Hepatocyte (in vitro differentiated cells): ENCODE data around the gene IRF6. TPM values are rescaled to one million over a fixed set of nuclear protein-coding genes. Genes with fewer than 3 reads are reported as not detected.

Experiments
- DNase-seq: peaks from one replicate; pipeline ENCODE4 v3.0.0-alpha.2; 2016; ENCODE audit warnings: low spot score
- H2AFZ ChIP-seq: fragments of 200-600 bp; sonication (generic); 2 replicates; pipeline ENCODE4 v1.6.0; 2016; ENCODE audit warnings: antibody characterized with exemption, mild to moderate bottlenecking
- H3K27ac ChIP-seq: fragments of 200-600 bp; sonication (generic); 2 replicates; pipeline ENCODE4 v1.5.1; 2016; ENCODE audit warnings: mild to moderate bottlenecking
- H3K27me3 ChIP-seq: fragments of 200-600 bp; sonication (generic); 2 replicates; pipeline ENCODE4 v1.6.1; 2016
- H3K36me3 ChIP-seq: fragments of 200-600 bp; sonication (generic); replicated peaks from 2 replicates; pipeline ENCODE4 v1.5.1; 2016; ENCODE audit warnings: low read depth; ENCODE audit not compliant: insufficient read depth
- H3K4me1 ChIP-seq: fragments of 200-600 bp; sonication (generic); 2 replicates; pipeline ENCODE4 v1.5.1; 2016; ENCODE audit warnings: mild to moderate bottlenecking, moderate library complexity; ENCODE audit not compliant: insufficient read depth
- H3K4me2 ChIP-seq: fragments of 200-600 bp; sonication (generic); 2 replicates; pipeline ENCODE4 v1.6.0; 2016
- H3K4me3 ChIP-seq: fragments of 200-600 bp; sonication (generic); 2 replicates; pipeline ENCODE4 v1.5.1; 2016; ENCODE audit warnings: mild to moderate bottlenecking
- H3K79me2 ChIP-seq: fragments of 200-600 bp; sonication (generic); 2 replicates; pipeline ENCODE4 v1.6.0; 2017; ENCODE audit warnings: mild to moderate bottlenecking
- H3K9me2 ChIP-seq: fragments of 200-600 bp; sonication (generic); replicated peaks from 2 replicates; pipeline ENCODE4 v1.6.0; 2017; ENCODE audit warnings: mild to moderate bottlenecking; ENCODE audit not compliant: insufficient read depth
- H3K9me3 ChIP-seq: fragments of 200-600 bp; sonication (generic); 2 replicates; pipeline ENCODE4 v1.5.1; 2016; ENCODE audit warnings: low read depth, mild to moderate bottlenecking
- H4K20me1 ChIP-seq: fragments of 200-600 bp; sonication (generic); 2 replicates; pipeline ENCODE4 v1.6.0; 2016; ENCODE audit warnings: mild to moderate bottlenecking; ENCODE audit not compliant: insufficient read depth, poor library complexity, severe bottlenecking
- EZH2 ChIP-seq: fragments of 200-600 bp; sonication (generic); IDR thresholded peaks from 2 replicates; pipeline ENCODE4 v1.6.1; 2016; ENCODE audit warnings: antibody characterized with exemption, mild to moderate bottlenecking, borderline replicate concordance
- EZH2phosphoT487 ChIP-seq: fragments of 200-600 bp; sonication (generic); IDR thresholded peaks from one replicate; pipeline ENCODE4 v1.6.1; 2018; ENCODE audit warnings: antibody characterized with exemption, mild to moderate bottlenecking, low read depth, moderate library complexity; ENCODE audit not compliant: unreplicated experiment, severe bottlenecking
- WGBS: methylation state at CpG from one replicate; pipeline ENCODE4 v1.1.6; 2016; ENCODE audit warnings: low lambda C conversion rate; ENCODE audit errors: missing lambda C conversion rate; 5-methylcytosine and 5-hydroxymethylcytosine counted together
- polyA plus RNA-seq: library from polyadenylated mRNA; unstranded; fragments of >200 nt; fragmentation: Nextera tagmentation; extraction: Ambion mirVana; gene quantifications from 2 replicates; pipeline ENCODE4 v1.2.1, GENCODE V29; 2016
- total RNA-seq: library from RNA; depleted of rRNA; stranded (reverse); fragments of >200 nt; gene quantifications from 2 replicates; pipeline ENCODE4 v1.2.3, GENCODE V29; 2014
- TF ChIP-seq, protein P1 (sequence below): fragments of 200-600 bp; sonication (generic); IDR thresholded peaks from 2 replicates; pipeline ENCODE4 v1.5.1; 2016; ENCODE audit warnings: antibody characterized with exemption, mild to moderate bottlenecking; ENCODE audit not compliant: poor library complexity

IRF6 gene
- total and polyA plus RNA-seq, 2 experiments from 2014 or later, result 31.0 to 35.3 TPM

DNA sequence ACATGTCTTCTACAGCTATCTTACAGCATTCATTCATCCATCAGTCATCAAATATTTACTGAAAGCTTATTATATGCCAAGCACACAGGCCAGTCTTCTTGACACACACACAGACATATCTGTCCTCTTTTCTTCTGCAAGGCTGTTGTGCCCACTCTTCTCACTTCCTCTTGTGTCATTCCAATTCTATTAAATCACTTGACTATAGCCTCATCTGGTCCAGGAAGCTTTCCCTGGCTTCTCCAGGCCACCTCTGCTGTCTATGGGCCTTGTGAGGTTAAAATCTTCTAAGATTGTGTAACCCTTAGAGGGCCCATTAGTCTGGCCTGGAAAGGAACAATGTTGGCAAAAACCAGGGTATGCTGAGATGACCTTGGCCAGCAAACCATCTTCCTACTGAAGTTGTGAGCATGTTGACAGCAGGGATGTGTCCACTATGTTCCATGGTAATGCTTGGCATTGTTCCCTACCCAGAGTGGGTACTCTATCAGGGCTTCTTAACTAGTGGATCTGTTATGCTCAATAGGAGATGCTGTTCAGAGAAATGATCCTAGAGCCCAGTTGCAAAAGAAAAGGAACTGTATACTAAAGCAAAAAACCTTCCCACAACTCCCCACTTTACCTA is 44.8 kb downstream of the IRF6 start:
- no peak for DNase-seq
- Histone ChIP-seq H3K27me3 (peaks cover 6% of the 10 kb centered on the region), H3K79me2 (no peaks in the 10 kb centered on the region), H4K20me1 (no peaks in the 10 kb centered on the region), H3K9me2 (no peaks in the 10 kb centered on the region), H3K27ac (no peak overlapping the region), H3K36me3 (no peaks in the 10 kb centered on the region), H2AFZ (no peak overlapping the region), H3K4me2 (no peak overlapping the region), H3K4me3 (no peak overlapping the region), H3K9me3 (no peaks in the 10 kb centered on the region), H3K4me1 (no peaks in the 10 kb centered on the region)
- TF ChIP-seq, protein P1, sequence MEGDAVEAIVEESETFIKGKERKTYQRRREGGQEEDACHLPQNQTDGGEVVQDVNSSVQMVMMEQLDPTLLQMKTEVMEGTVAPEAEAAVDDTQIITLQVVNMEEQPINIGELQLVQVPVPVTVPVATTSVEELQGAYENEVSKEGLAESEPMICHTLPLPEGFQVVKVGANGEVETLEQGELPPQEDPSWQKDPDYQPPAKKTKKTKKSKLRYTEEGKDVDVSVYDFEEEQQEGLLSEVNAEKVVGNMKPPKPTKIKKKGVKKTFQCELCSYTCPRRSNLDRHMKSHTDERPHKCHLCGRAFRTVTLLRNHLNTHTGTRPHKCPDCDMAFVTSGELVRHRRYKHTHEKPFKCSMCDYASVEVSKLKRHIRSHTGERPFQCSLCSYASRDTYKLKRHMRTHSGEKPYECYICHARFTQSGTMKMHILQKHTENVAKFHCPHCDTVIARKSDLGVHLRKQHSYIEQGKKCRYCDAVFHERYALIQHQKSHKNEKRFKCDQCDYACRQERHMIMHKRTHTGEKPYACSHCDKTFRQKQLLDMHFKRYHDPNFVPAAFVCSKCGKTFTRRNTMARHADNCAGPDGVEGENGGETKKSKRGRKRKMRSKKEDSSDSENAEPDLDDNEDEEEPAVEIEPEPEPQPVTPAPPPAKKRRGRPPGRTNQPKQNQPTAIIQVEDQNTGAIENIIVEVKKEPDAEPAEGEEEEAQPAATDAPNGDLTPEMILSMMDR, result no peak

GRCh38 chr1:209759829-209760359 is 46.0 kb downstream of the IRF6 start:
- 95% methylated on average over 12 of the region's 12 CpGs for whole genome bisulfite sequencing
- no peaks in the 10 kb centered on the region for H3K9me3 ChIP-seq
- H3K27ac ChIP-seq, result no peak overlapping the region

GRCh38 chr1:209758400-209758799 is 47.5 kb downstream of the IRF6 start:
- Histone ChIP-seq H3K36me3 (no peaks in the 10 kb centered on the region), H3K4me1 (no peaks in the 10 kb centered on the region), H3K27me3 (peaks cover 6% of the 10 kb centered on the region), H3K79me2 (no peaks in the 10 kb centered on the region), H3K9me2 (no peaks in the 10 kb centered on the region), H2AFZ (no peak overlapping the region), H3K9me3 (no peaks in the 10 kb centered on the region), H4K20me1 (no peaks in the 10 kb centered on the region), H3K27ac (no peak overlapping the region), H3K4me2 (no peak overlapping the region), H3K4me3 (no peak overlapping the region)
- 60% methylated on average over 3 of the region's 3 CpGs for WGBS
- DNase-seq, result no peak
- TF ChIP-seq EZH2phosphoT487 (no peak), EZH2 (no peak)
- TF ChIP-seq, protein P1, result no peak

More at GRCh38 chr1:209759829-209760359, 46.0 kb downstream of the IRF6 start:
- Histone ChIP-seq H3K4me3 (no peak overlapping the region), H3K27me3 (peaks cover 6% of the 10 kb centered on the region), H3K79me2 (no peaks in the 10 kb centered on the region), H2AFZ (no peak overlapping the region), H3K36me3 (no peaks in the 10 kb centered on the region), H3K4me2 (no peak overlapping the region), H3K9me2 (no peaks in the 10 kb centered on the region), H4K20me1 (no peaks in the 10 kb centered on the region), H3K4me1 (no peaks in the 10 kb centered on the region)
- TF ChIP-seq EZH2phosphoT487 (no peak), EZH2 (no peak)
- TF ChIP-seq, protein P1, result no peak
- DNase-seq, result no peak
